Brain pericyte (primary cell): ENCODE data around the gene ZP2.
"Not testable (repeated sequence)": the region's sequence is repeated elsewhere in the genome, so short reads cannot be mapped to it uniquely, and the experiment has no call there.

Experiments used
- DNase-seq: peaks from one replicate; pipeline ENCODE4 v3.0.0-alpha.2; 2012; ENCODE audit warnings: low read depth, low spot score

The ZP2 gene

GRCh38 chr16:21217121-21217520, 5.7 kb upstream of the ZP2 start:
- no peak for DNase-seq

- DNase-seq, result no peak
Measured at GRCh38 chr16:21214086-21214485, 2.7 kb upstream of the ZP2 start.

- no peak for DNase-seq
Measured at GRCh38 chr16:21208446-21209230, 2.7 kb downstream of the ZP2 start.

- DNase-seq, result no peak
Measured at GRCh38 chr16:21206550-21206949, 4.8 kb downstream of the ZP2 start.

GRCh38 chr16:21205303-21205702, 6.1 kb downstream of the ZP2 start:
- no peak for DNase-seq

GRCh38 chr16:21203155-21203797, 8.1 kb downstream of the ZP2 start:
- DNase-seq, result no peak

DNA sequence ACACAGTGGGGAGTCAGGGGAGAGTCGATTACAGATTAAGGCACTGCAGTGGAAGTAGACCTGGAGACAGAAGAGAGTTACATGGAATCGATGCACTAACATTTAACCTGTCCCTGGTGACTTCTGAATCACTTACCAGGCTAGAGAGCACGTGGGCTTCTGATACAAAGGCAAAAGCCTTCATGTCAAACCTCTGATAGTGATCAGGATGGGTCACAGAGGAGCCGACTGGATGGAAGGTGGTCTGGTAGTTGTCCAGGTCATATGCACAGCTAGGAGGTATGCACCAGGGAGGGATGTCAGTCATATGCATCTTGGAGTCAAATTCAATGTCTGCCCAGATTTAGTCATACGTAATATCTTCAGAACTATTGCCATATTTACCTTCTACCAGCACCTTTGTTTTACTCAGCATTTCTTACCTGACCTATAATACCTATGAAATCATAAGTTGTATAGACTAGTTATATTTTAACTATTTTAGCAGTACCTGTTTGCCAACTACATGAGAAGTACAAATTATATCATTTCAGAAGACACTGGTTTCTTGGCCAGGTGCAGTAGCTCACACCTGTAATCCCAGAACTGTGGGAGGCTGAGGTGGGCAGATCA, 11.7 kb downstream of the ZP2 start:
- no peak for DNase-seq

- DNase-seq, result no peak
Measured at GRCh38 chr16:21197621-21198020, 13.8 kb downstream of the ZP2 start.

- DNase-seq, result no peak
Measured at GRCh38 chr16:21197112-21197511, 14.3 kb downstream of the ZP2 start.

DNA sequence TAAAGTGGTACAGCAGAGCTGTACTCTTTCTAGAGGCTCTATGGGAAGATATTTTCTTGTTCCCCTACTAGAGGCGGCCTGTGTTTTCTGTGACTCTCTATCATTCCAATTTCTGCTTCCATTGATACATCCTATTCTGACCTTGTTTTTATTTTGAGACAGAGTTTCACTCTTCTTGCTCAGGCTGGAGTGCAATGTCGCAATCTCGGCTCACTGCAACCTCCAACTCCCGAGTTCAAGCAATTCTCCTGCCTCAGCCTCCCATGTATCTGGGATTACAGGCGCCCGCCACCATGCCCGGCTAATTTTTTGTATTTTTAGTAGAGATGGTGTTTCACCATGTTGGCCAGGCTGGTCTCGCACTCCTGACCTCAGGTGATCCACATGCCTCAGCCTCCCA, 16.0 kb downstream of the ZP2 start:
- DNase-seq, result not testable (repeated sequence)

GRCh38 chr16:21194771-21195301, 16.5 kb downstream of the ZP2 start:
- DNase-seq, result no peak

DNA sequence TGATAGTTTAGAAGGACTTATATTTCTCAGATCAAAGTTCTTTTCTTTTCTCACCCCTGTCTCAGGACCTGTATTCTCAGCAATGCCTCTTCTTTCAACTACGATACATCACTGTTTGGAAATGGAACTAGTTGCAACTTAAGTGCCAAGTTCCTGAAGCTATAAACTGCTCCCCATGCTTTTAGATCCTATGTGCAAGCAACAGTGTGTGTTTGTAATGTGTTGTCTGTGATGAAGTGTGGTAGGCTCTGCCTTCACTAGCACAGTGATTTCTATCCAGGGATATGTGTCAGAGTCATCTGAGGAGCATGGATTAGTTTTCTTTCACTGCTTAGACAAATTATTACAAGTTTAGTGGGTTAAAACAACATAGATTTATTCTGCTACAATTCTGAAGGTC, 18.4 kb downstream of the ZP2 start:
- DNase-seq, result no peak

GRCh38 chr16:21190599-21190998, 20.8 kb downstream of the ZP2 start:
- no peak for DNase-seq

GRCh38 chr16:21190013-21190412, 21.4 kb downstream of the ZP2 start:
- DNase-seq, result no peak

- no peak for DNase-seq
Measured at GRCh38 chr16:21189311-21189710, 22.1 kb downstream of the ZP2 start.

GRCh38 chr16:21186326-21186691, 25.1 kb downstream of the ZP2 start:
- no peak for DNase-seq

DNA sequence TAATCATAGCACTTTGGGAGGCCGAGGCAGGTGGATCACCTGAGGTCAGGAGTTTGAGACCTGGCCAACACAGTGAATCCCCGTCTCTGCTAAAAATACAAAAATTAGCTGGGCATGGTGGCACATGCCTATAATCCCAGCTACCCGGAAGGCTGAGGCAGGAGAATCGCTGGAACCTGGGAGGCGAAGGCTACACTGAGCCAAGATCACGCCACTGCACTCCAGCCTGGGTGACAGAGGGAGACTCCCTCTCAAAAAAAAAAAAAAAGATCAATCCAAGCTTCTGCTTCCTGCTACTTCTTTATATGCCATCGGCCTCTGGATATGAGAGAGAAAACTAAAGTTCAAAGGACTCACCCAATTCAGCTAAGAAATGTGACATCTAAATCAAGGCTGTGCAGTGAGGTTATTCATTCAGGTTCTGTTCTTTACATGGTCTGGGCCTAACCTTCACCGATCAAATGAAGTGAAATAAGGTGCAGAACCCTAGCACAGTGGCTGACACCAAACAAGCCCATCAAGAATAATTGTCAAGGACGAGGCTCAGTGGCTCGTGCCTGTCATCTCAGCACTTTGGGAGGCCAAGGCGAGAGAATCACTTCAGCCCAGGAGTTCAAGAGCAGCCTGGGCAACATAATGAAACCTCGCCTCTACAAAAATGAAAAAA, 25.6 kb downstream of the ZP2 start:
- DNase-seq, result no peak

DNA sequence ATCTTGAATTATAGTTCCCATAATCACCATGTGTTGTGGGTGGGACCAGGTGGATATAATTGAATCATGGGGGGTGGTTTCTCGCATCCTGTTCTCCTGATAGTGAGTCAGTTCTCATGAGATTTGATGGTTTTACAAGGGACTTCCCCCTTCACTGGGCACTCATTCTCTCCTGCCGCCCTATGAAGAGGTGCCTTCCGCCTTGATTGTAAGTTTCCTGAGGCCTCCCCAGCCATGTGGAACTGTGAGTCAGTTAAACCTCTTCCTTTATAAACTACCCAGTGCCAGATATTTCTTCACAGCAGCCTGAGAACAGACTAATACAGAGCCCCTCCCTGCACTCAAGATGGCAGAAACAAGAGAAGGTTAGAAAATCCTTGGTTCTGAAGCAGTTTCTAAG, 26.5 kb downstream of the ZP2 start:
- no peak for DNase-seq

GRCh38 chr16:21183995-21184394, 27.4 kb downstream of the ZP2 start:
- DNase-seq, result no peak

- no peak for DNase-seq
Measured at GRCh38 chr16:21179983-21180365, 31.4 kb downstream of the ZP2 start.

GRCh38 chr16:21179126-21179982, 32.0 kb downstream of the ZP2 start:
- no peak for DNase-seq
